ENCODE data around the gene BRD7.

BRD7 gene

DNA sequence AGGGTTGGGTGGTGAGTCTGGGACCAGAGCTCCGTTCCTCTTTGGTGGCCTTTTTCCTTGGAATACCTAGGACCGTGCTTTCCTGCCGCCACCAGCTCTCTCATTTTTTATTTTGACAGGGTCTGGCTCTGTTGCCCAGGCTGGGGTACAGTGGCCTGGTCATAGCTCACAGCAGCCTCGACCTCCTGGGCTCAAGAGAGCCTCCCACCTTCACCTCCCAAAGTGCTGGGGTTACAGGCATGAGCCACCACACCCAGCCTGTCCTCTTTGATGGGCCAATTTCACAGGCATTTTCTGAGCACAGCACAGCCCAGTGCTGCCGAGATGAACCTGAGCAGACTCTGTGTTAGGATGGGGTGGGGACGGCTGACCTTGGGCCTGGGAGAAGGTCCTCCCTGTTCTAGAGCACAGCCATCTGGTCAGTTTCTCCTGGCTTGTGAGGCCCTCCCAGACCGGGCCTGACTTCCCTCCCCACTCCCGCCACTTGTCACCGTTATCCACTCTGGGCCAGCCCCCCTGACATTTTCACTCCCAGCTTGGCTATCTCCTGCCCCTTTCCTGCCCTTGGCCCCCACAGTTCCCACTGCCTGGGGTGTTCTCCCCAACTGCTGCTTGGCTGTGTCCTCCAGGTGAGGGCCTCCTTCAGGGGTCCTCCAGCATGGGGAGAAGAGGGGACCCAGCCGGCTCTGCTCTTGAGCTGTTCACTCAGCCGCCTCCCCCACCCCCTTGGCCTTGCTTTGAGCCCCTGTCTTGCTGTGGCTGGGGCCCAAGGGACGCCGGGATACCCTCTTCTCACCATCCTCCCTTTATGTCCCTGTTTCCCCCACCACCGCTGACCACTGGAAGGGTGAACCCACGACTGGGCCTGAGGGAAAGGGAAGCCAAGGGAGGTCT lies 97.4 kb downstream of the BRD7 start:
- no peak for DNase-seq

DNA sequence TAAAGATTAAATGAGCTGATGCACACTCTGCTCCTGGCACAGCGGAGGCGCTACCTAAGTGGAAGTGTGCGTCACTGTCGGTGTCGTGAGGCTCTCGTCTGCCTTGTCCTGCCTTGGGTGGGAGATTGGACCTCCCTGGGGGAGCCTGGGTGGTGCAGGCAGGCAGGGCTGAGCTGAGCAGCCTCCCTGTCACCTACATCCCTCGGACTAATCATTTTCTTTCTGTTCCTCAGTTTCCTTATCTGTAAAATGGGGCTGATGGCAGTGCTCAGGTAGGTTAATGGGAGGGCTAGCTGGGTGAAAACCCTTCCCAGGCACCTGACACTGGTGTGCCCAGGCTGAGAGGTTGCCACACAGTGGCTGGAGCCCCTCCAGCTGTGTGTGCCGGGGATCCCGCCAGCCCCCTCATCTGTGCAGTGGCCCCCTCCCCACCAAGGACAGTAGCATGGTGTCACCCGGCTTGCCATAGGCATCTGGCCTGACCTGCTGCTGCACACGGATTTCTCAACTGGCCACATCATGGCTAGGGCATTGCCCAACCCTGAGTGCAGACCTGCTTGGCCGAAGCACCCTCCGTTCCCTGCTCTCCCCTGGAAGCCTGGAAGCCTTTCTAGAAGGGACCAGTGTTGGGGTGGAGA lies 98.2 kb downstream of the BRD7 start:
- DNase-seq = no peak

GRCh38 chr16:50269769-50270509 lies 98.8 kb downstream of the BRD7 start:
- no peak for DNase-seq

DNA sequence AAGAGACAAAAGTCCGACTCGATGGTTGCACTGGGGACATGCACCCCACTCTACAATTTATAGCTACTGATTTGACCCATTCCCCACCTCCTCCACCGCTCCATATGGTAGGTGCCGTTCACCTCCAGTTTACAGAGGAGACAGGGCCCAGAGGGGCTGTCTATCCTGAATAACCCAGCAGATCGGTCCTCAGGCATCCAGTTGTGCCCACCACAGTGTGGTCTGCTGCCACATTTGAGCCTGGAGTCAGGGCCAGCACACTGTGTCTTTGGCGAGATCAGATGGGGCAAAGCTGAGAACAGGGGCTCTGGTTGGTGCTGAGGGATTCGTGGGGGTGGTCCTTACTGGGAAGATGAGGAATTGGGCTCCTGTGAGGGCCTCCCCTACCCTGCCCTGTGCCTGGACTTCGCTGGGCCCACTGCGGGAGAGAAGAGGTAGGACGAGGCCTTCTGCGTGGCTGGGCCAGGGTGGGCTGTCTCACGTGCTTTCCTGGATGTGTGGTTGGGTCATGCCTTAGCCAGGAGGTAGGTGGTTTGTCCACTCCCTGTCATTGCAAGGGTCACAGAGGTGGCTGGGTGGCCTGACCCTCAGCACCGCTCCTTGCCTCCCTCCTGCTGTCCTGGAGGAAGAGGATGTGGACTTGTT lies 99.6 kb downstream of the BRD7 start:
- DNase-seq = no peak

GRCh38 chr16:50268352-50268751 lies 100.4 kb downstream of the BRD7 start:
- no peak for DNase-seq

DNA sequence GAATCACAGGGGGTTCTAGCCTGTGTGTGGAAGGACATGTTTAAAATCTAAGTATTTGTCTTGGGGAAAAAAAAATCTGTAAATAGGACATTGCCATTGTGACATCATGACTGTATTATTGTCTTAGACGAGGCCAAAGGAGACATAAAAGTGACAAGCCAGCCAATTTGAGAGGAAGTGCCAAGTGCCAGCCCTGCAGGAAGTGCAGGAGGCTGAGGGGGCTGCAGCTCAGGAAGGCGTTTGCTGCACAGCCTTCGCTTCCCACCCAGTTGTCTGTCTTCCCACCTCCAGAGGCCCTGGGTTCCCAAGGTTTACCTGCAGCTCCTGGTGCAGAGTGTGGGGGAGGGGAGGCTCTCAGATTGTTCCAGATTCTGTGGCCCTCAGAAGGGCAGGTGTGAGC lies 101.1 kb downstream of the BRD7 start:
- DNase-seq = no peak

- DNase-seq = no peak
These were observed 101.6 kb downstream of the BRD7 start for GRCh38 chr16:50267151-50267631.

DNA sequence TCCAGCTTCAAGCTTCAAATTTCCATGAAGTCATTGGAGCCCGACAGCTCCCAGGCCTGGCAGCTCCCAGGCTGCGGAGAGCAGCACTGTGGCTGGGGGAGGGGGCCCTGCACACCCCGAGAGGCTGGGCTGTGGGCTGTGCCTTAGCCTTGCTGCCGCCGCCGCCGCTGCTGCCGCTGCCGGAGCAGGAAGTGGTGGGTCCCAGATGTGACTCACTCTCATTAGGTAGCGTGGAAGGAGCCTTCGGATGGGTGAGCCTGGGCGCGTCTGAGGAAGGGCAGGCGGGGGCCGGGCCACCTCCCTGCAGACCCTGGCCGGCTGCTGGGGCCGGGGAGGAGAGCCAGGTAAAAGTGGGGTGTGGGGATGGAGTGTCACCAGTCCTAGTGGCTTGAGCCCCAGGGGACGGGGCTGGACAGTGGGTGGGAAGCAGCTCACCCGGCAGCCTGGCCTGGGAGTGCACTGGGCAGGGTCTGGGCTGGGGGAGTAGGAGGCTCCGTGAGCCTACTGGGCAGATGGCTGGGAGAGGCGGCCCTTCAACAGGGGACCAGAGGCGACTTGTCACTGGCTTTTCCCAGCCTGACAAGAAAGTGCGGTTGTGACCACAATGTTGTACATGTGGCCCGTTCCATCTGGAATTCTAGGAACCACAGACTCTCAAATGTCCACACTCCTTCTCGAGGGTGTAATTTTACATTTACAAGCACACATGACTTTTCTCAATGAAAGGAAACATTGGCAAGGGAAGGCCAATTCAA lies 102.3 kb downstream of the BRD7 start, which contains the start of gene ADCY7:
TSS of gene ADCY7 (plus strand) at position 215 of the 755 bp plus-strand sequence. CDS start 21,629 bp downstream, outside the sequence.
- DNase-seq = peak; percentile 65
